Fibroblast of the aortic adventitia (primary cell): ENCODE data around the gene WDR18. TPM values are rescaled to one million over a fixed set of nuclear protein-coding genes. Genes with fewer than 3 reads are reported as not detected.

Experiments used
- DNase-seq: peaks from one replicate; pipeline ENCODE4 v3.0.0-alpha.2; 2010; ENCODE audit warnings: low read depth
- H3K4me3 ChIP-seq: 2 replicates; pipeline ENCODE4 v1.5.1; 2011; ENCODE audit warnings: low read depth, mild to moderate bottlenecking, control low read depth, low read length, moderate library complexity
- total RNA-seq: library from RNA; depleted of rRNA; stranded (reverse); fragments of >200 nt; gene quantifications from 2 replicates; pipeline ENCODE4 v1.2.3, GENCODE V29; 2012; ENCODE audit warnings: low replicate concordance
- TF ChIP-seq, protein P1 (sequence below): IDR thresholded peaks from 2 replicates; pipeline ENCODE4 v1.5.1; 2011; ENCODE audit warnings: mild to moderate bottlenecking, low read length, control low read depth, inconsistent platforms; ENCODE audit not compliant: insufficient read depth

Gene WDR18, protein sequence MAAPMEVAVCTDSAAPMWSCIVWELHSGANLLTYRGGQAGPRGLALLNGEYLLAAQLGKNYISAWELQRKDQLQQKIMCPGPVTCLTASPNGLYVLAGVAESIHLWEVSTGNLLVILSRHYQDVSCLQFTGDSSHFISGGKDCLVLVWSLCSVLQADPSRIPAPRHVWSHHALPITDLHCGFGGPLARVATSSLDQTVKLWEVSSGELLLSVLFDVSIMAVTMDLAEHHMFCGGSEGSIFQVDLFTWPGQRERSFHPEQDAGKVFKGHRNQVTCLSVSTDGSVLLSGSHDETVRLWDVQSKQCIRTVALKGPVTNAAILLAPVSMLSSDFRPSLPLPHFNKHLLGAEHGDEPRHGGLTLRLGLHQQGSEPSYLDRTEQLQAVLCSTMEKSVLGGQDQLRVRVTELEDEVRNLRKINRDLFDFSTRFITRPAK
- 16.5 and 45.0 TPM in 2 replicates for total RNA-seq

DNA sequence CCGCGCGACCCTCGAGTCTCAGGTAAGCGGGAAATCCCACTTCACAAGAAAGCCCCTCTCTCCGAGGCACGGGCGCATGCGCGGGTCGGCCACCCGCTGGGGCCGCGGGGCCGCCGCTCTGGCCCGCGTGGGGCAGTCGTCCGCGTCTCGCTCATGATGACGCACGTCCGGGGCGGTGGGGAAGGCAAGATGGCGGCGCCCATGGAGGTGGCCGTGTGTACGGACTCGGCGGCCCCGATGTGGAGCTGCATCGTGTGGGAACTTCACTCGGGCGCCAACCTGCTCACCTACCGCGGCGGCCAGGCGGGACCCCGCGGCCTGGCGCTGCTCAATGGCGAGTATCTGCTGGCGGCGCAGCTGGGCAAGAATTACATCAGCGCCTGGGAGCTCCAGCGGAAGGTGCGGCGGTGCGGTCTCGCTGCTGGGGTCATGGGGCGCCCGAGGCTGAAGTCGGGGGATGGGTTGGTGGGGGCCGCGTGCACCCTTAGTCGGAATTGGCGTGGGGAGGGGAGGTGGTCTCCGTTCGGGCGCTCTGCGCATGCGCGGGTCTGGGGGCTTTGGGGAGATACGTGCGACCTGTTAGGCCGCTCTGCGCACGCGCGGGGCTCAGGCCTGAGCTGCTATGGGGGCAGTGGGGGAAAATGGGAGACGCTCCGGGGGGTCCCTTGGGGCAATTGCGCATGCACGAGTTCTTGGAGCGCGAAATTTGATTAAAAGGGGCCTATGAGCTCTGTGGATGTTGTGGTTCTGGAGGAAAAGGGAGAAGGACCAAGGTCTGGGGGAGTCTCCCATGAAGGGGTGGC, at the start of gene WDR18:
Gene WDR18, plus strand, starts transcription at position 181 of the 803 bp plus-strand sequence. Its CDS starts 9 bp downstream, at position 190.
- peak; percentile 79 for DNase-seq
- H3K4me3 ChIP-seq = peak within 1 kb of the TSS; percentile 95
- TF ChIP-seq, protein P1, sequence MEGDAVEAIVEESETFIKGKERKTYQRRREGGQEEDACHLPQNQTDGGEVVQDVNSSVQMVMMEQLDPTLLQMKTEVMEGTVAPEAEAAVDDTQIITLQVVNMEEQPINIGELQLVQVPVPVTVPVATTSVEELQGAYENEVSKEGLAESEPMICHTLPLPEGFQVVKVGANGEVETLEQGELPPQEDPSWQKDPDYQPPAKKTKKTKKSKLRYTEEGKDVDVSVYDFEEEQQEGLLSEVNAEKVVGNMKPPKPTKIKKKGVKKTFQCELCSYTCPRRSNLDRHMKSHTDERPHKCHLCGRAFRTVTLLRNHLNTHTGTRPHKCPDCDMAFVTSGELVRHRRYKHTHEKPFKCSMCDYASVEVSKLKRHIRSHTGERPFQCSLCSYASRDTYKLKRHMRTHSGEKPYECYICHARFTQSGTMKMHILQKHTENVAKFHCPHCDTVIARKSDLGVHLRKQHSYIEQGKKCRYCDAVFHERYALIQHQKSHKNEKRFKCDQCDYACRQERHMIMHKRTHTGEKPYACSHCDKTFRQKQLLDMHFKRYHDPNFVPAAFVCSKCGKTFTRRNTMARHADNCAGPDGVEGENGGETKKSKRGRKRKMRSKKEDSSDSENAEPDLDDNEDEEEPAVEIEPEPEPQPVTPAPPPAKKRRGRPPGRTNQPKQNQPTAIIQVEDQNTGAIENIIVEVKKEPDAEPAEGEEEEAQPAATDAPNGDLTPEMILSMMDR = no peak

DNA sequence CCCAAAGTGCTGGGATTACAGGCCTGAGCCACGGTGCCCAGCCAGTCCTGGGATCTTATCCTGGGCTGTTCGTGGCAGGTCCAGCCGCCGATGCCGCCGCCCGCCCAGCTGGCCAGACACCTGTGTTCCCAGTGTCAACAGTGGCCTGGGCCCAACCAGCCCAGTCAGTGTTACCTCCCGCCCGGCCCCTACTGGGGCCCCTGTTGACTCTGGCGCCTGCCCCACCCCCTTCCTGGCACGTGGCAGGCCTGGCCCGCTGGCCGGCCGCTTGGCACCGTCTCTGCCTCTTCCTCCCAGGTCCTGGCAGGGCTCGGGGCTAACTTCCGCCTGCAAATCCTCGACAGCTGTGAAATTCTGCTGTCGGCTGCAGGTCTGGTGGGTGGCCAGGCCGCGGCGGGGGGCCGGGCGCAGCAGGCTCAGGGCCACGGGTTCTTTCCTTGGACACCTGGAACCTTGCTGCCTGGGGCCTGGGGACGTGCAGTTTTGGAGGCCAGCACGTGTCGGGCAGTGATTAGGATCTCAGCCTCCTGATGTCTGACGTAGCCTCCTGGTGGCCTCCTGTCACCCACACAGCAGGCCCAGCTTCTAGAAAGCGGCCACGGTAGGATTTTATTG, 49.2 kb upstream of the WDR18 start:
- TF ChIP-seq, protein P1 = no peak
- peak; percentile 59 for DNase-seq
- H3K4me3 ChIP-seq = no peak overlapping the region

DNA sequence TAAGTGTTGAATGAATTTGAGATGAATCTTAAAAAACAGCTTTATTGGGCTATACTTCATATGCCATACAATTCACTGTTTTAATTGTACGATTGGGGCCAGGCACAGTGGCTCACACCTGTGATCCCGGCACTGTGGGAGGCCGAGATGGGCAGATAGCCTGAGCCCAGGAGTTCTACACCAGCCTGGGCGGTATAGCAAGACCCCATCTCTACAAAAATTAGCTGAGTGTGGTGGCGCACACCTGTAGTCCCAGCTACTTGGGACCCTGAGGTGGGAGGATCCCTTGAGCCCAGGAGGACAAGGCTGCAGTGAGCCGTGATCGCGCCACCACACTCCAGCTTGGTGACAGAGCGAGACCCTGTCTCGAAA, 48.0 kb upstream of the WDR18 start:
- TF ChIP-seq, protein P1 = no peak
- DNase-seq = no peak
- H3K4me3 ChIP-seq = no peak overlapping the region

DNA sequence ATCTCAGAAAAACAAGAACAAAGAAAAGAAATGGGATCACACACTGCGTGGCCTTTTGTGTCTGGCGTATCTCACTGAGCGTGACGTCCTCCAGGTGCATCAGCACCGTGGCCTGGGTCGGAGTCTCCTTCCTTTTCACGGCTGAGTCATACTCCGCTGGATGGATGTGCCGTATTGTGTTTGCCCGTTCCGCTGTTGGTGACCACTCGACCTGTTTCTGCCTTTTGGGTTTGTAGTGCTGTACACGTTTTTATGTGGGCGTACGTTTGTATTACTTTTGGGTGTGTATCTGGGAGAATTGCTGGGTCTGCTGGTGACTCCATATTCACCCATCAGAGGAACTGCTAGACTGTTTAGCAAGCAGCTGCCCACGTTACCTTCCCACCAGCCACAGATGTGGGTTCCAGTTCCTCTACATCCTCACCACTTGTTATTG, 46.9 kb upstream of the WDR18 start:
- DNase-seq = no peak
- no peak overlapping the region for H3K4me3 ChIP-seq
- TF ChIP-seq, protein P1 = no peak

DNA sequence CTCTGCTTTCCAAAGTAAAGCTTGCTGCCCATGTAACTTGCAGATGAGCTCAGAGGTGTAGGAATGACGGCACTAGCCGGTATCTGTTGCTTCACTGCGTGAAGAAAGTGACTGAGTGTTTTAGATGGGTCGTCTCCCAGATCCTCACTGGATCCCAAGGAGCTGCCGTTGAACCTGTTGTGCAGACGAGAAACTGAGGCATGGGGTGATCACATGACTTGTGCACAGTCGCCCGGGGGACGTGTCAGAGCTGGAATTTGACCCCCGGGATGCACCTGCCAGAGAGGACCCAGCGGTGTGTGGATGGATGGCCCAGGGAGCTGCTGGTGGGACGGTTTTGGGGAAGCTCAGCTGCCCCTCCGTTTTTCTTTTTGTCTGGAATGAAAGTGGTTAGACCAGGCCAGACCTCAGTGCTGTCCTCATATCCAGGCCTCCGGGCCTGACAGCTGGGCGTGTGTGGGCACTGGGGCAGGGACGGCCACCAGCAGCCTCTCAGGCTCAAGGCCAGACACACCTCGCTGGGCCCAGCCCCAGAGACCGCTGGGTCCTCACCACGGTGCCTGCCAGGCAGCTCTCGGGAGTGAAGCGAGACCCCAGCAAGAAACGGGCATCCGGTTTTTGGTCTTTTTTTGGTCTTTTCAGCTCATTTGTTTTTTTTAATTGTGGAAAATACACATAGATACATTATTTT, 45.8 kb upstream of the WDR18 start:
- no peak for DNase-seq
- TF ChIP-seq, protein P1 = no peak
- H3K4me3 ChIP-seq = no peak overlapping the region

DNA sequence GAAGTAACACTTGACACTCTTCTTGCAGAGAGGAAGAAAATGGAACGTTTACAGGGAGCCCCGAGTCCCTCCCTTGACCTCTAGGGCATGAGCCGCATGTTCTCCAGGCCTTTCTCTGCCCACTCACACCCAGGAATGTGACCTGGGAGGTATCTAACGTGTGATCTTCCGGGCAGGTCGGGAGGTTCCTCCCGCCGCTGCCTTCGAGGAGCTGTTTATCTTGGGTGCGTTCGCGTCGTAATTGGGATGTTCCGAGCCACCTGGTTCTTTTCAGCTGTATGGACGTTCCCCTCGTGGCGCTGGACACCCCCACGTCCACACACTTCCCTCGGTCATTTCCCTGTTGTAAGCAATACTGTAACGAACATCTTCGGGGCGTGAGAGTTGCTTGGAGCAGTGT, 44.7 kb upstream of the WDR18 start:
- no peak overlapping the region for H3K4me3 ChIP-seq
- TF ChIP-seq, protein P1 = no peak
- DNase-seq = no peak
